GM19193 (cell line): ENCODE measurements around the gene BORA.

Source experiments
- POLR2A ChIP-seq: IDR thresholded peaks from 4 replicates; pipeline ENCODE4 v1.6.1; 2011; ENCODE audit not compliant: insufficient read depth, insufficient read length; ENCODE audit errors: extremely low read depth

Gene BORA

DNA sequence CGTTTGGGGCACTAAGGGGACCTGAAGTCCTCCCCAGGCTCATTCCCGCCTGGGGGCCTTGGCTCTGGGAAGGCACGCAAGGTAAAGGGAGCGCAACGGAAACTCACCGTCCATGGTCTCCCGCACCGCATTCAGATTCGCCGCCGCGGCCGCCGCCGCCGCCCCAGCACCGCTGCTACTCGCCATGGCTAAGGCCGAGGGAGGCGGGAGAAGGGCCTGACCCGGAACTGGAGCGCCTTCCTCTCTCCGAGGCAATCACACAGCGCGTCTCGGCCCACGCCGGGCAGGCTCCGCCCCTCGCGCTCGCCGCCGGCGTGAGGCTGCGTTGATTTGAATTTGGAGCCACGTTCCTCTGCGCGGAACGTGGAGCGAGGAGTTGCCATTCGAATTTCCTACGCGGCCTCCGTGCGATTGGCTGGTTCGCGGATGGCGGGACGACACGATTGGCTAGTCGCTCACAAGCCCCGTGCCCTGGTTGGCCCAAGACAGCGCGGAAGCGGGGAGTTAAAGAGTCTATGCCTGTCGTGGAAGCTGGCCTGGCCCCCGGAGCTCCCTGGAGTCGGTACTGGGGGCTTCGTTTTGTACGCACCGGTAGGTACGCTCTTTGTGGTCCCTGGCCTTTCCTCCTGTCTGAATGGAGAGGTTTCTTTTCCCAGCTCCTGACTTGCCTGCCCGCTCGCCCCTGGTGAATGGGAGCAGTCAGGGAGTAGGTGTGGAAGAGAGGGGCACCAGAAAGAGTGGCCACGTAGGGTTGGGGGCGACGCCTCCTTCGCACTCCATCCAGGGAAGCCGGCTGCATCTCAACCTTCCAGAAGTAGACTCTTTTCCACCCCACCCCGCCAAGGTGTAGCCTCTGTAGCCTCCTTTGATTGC lies at the start of gene BORA, which contains the start of gene MZT1:
TSS of gene BORA (plus strand) at position 507 of the 873 bp plus-strand sequence. CDS start 1,018 bp downstream, outside the sequence.
TSS of gene MZT1 (minus strand) at position 213 of the 873 bp plus-strand sequence. CDS start at position 186, 27 bp downstream.
- peak; percentile 88 for TF ChIP-seq POLR2A

DNA sequence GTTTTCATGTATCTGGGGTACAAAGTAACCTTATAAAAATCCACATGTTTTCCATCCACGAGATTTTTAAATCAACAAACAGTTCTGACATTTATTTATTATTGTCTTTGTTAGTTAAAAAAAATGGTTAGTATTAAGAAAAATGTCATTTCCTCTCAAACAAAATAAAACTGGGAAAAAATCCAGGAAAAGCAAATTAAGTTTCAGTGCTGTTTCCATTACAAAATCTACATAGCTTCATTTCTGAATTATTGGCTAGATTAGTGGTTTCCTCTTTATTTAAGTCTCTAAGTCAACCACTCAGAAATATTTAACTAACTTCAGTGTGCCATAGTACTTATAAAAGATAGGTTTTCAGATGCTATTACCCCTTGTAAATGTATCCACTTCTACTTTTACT lies 49.4 kb upstream of the BORA start:
- no peak for TF ChIP-seq POLR2A

DNA sequence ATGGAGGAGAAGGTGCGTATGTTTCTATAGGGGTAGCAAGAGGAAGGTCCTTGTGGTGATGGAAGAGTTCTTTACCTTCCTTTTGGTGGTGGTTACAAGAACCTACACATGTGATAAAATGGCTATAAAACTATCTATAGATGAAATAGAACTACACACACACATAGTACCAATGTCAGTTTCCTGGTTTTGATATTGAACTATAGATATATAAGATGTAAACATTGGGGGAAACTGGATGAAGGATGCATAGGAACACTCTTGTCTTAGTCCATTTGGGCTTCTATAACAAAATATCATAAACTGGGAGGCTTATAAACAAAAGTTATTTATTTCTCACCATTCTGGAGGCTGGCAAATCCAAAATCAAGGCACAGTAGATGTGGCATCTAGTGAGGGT lies 47.4 kb upstream of the BORA start:
- TF ChIP-seq POLR2A, result no peak

DNA sequence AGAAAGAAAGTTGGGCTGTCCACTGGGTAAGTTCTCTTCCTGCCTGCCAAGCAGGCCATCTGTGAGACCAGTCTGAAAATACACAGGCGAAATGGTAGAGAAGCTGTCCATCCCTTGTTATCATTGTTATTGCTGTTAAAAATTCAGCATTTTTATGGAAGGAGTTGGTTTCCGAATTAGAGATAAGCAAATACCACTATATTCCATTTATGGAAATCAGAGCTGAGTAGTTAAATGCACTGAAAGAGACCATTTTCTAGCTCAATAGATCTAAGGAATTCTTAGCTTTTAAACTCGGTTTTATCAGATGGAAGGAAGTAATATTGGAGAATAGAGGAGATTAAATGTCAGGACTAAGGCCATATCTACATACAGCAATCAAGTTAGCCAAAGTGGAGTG lies 41.0 kb upstream of the BORA start:
- TF ChIP-seq POLR2A, result no peak

DNA sequence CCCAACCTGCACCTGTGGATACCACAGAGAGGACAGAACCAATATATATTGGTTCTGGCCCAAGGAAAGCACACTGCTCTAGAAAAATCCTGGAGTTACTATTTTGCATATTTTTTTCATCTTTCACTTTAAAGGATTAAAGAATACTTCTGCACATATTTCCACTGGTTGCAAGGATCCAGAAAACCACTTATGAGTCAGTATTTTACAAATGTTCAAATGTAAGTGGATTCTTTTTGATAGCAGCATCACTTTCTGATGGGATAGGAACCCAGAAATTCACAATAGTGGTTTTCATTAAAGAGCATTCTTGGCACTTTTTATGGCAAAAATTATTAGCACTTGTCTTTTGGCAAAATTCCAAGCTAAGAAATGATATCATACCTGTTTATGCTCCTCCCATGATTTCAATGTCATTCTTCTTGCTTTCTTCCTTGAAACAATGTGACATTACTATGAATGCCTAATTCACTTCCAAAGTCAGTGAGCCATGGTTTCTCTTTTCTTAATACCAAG lies 38.5 kb upstream of the BORA start:
- TF ChIP-seq POLR2A, result no peak

DNA sequence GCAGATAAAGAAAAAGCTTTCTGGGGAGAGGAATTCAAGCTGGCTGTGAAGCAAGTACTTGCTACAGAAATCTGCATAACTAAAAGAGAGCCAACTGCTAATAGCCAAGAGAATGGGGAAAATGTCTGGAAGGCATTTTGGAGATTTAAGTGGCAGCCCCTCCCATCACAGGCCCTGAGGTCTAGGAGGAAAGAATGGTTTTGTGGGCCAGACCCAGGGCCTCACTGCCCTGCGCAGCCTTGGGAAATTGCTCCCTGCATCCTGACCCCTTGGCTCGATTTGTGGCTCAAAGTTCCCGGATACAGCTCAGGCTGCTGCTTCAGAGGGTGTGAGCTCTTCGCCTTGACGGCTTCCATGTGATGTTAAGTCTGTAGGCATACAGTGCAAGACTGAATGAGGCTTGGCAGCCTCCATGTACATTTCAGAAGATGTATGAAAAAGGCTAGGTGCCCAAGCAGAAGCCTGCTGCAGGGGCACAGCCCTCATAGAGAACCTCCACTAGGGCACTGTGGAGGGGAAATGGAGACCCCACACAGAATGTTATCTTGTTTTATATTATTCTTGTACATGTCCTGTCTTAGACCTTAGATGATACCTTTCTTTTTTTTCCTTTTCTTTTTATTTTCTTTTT lies 34.7 kb upstream of the BORA start:
- TF ChIP-seq POLR2A, result no peak

DNA sequence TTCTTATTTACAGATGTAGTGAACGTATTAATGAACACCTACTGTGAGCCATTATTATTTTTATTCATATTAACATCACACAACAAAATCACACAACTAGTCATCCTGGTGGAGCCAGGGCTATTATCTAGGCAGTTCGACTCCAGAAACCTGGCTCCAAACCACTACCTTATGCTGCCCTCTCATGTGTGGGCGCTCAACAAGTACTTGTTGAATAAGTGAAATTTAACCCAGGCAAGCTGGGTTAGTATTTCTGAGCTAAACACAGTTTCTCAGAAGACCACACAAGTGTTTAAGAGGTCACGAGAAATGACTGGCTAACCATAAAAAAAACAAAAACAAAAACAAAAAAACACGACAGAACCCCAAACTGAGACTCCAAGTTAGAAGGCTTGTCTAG lies 33.9 kb upstream of the BORA start:
- no peak for TF ChIP-seq POLR2A

DNA sequence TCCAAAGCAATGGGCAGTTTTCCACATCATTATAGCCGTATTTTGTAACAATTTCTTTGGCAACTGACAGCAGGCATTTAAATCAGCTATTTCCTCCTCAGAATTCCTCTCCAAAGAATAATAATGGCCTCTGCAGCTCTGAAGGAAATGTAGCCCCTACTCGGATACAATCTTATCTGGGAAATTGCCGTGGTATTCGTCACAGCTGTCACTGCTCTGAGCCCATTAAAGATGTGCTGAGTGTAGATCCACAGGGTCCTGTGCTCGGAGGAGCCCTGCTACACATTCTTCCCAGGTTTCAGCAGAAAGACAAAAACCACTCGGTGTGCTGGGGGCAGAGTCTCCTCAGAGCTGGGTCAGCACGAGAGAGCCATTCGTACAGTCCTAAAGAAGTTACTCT lies 33.4 kb upstream of the BORA start:
- no peak for TF ChIP-seq POLR2A

DNA sequence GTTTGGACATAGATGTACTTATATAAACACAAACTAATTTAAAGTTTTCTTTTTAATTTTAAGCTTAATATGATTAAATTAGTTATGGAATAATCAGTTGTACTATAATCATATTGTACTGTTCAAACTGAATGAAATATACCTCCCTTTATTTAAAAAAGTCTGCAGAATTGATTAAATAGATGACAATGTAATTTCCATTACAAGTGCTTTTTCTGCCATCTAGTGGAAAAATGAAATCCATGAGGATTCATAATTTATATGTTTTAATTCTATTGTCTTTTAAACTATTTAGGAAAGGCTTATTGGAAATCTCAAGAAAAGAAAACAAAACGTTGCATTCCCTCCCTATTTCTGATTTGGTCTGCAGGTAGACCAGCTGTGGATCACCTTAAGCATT lies 31.1 kb upstream of the BORA start:
- no peak for TF ChIP-seq POLR2A

DNA sequence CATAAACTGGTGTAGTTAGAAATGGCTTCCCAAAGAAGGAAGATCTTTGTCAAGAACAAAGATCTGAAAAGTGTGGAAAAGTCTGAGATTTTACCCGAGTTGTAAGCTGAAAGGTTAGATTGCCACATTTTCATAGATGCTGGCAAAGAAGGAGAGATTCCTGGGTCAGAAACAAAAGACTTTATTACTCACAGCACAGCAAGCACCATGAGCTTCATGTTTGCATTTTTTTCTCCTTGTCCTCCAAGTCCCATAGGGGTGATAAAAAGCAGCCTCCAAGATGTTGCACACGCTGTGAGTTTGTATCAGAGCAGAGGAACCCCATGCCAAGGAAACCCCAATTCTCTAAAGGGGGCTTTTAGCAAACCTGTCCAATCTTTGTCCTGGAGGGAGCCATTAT lies 29.6 kb upstream of the BORA start:
- TF ChIP-seq POLR2A, result no peak

DNA sequence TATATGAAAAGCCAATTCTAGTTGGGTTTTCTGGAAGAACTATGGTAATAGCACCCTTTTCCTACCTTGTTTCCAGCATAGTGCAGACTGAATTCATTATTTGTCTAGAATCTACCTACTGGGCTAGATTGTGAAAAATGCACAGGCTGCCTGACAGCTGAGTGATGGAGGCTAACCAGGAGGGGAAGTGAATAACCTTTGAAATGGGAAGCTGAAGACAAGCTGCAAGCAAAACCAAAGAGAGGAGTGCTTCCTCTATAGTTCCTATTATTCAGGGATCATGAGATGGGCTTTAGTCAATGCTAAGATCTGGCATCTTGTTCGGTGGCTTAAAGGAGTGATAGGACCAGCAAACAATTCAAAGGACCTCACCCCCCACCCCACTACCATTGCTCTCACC lies 27.2 kb upstream of the BORA start:
- no peak for TF ChIP-seq POLR2A

DNA sequence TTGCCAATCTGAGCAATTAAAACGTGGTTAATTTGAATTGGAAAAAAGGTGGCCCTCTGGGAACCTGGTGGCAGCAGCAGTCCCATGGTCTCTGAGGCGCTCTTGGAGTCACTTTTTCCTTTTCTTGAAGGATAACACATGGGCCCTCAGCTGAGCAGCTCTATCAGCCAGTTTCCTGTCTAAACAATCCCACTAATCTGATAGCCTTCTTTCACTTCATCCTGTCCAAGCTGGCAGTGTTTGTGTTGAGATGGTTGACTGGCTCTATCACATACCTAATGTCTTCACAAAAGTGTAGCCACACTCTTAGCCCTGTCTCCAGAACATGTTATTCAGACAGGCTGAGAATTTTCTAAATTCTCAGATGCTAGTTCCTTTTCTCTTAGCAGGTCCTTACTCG lies 10.9 kb upstream of the BORA start:
- TF ChIP-seq POLR2A, result no peak

DNA sequence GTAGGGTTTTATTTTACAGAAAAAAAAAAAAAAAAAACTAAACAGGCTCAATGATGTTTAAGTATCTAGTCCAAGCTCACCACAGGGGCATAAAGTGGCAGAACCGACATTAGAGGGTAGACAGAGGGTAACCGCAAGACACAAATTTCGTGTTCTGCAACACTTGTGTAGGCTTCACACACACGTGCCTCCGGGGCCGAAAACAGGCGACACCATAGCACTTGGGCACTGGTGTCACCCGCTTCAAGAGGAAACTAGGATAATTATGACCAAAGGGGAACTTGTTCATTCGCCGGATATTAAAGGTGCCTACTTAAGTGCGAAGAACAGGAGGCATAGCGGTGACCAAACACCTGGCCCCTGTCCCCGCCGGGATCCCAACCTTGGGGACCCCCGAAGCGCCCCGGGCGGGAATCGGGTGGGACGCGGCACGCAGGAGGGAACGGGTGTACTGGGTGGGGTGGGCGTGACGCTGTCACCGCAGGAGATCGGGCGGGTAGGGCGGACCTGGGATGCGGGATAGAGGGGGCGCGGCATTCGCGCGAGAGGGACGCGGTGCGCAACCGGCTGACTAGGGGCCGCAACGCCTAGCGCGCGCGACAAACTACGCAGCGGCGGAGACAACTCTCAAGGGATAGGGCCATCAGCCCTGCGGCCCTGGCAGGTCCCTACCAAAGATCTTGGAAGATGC lies 852 bp upstream of the BORA start:
- no peak for TF ChIP-seq POLR2A

DNA sequence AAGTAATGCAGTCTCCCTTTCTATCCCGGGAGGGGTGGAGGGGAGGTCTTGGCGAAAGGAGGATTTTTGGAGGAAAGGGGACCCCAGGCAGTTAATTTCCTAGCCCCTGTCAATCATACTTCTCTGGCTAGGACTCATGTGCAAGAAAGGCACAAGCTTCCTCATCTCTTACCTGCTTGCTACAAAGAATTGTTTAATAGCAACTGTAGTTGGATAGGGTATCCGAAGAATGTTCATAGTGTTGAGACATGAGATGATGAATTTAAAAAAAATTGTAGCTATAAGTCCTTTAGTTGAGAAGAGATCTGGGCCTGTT lies 525 bp downstream of the BORA start:
- no peak for TF ChIP-seq POLR2A

DNA sequence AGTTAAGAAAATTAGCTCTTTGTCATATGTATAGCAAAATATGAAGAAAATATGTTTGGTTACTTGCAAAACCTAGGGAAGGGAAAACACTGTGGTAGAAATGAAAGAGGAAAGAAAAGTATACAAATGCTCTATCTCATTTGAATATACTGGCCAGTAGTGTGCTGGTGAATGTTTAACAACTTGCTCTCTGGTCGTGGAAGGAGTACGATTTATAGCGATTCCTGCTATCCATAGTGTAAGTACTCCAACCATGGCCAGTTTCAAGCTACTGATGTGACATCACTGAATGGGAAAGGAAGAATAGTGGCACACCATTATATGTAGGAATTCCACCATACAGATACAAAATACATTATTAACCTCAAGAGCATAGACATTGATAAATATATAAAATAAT lies 9.3 kb downstream of the BORA start:
- TF ChIP-seq POLR2A, result no peak
